HG02852 (cell line): ENCODE results near the gene PPIA.
A peak's percentile ranks its signal among the peaks of the same experiment; 100 is the strongest.
"Not testable (repeated sequence)": the region's sequence is repeated elsewhere in the genome, so short reads cannot be mapped to it uniquely, and the experiment has no call there.

Source experiments
- ATAC-seq: cut with Tn5 transposase; IDR thresholded peaks from one replicate; pipeline ENCODE4 v1.9.1; 2021; ENCODE audit warnings: mild to moderate bottlenecking, moderate library complexity; ENCODE audit not compliant: unreplicated experiment

The PPIA gene

GRCh38 chr7:44762726-44763522 lies 33.6 kb upstream of the PPIA start:
- ATAC-seq: no peak

GRCh38 chr7:44764081-44764480 lies 32.4 kb upstream of the PPIA start:
- no peak for ATAC-seq

GRCh38 chr7:44764665-44765578 lies 31.6 kb upstream of the PPIA start:
- no peak for ATAC-seq

- ATAC-seq: no peak
Observed at GRCh38 chr7:44765579-44766415, 30.7 kb upstream of the PPIA start.

- no peak for ATAC-seq
Observed at GRCh38 chr7:44766416-44766801, 30.1 kb upstream of the PPIA start.

GRCh38 chr7:44767134-44767911 lies 29.2 kb upstream of the PPIA start:
- ATAC-seq: no peak

GRCh38 chr7:44767912-44768627 lies 28.4 kb upstream of the PPIA start:
- ATAC-seq: peak; percentile 51

- no peak for ATAC-seq
Observed at GRCh38 chr7:44768628-44769371, 27.7 kb upstream of the PPIA start.

- no peak for ATAC-seq
Observed at GRCh38 chr7:44769376-44769775, 27.1 kb upstream of the PPIA start.

- peak; percentile 65 for ATAC-seq
Observed at GRCh38 chr7:44769776-44770294, 26.6 kb upstream of the PPIA start.

GRCh38 chr7:44771358-44771757 lies 25.1 kb upstream of the PPIA start:
- ATAC-seq: no peak

GRCh38 chr7:44772440-44772839 lies 24.0 kb upstream of the PPIA start:
- ATAC-seq: no peak

- no peak for ATAC-seq
Observed at GRCh38 chr7:44772867-44773266, 23.6 kb upstream of the PPIA start.

- ATAC-seq: not testable (repeated sequence)
Observed at GRCh38 chr7:44774486-44774885, 22.0 kb upstream of the PPIA start.

- ATAC-seq: no peak
Observed at GRCh38 chr7:44775383-44776107, 20.9 kb upstream of the PPIA start.

- ATAC-seq: no peak
Observed at GRCh38 chr7:44776211-44776610, 20.3 kb upstream of the PPIA start.

- no peak for ATAC-seq
Observed at GRCh38 chr7:44782460-44782859, 14.0 kb upstream of the PPIA start.

- ATAC-seq: no peak
Observed at GRCh38 chr7:44783407-44783806, 13.1 kb upstream of the PPIA start.
